Measurements from ENCODE around the gene GAS7.
"Not testable (repeated sequence)": the region's sequence is repeated elsewhere in the genome, so short reads cannot be mapped to it uniquely, and the experiment has no call there.

Gene GAS7

DNA sequence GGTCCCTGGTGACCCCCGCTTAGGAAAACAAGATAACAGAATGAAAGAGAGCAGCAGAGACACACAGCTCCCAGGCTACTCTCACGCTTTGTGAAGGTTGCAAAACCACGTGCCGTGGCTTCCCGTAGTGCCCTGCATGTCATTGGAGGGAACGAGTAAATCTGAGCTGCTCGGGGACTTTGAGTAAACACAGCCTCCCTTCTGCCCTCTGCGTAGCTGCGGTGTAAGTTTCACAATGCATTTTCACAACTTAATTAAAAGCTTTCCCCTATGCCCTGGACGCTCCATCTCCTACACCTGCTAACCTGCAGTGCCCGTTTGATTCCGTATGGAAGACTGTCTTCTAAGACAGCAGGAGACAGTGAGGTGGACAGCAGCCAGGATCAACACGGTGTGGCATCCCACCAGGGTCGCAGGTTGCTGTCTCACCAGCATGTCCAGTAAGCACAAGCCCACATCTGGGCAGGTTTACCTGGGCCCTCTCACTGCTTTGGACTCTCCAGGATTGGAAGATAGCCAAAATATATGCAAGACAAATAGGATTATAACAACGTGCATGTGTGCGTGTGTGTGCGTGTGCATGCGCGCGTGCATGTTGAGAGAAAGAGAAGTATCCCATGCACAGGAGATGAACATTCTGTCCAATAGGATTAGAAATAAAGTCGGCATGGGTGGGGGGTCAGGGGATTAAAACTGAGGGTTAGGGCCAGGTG is 177.0 kb downstream of the GAS7 start:
- no peak for DNase-seq (ENCODE audit: low spot score)

DNA sequence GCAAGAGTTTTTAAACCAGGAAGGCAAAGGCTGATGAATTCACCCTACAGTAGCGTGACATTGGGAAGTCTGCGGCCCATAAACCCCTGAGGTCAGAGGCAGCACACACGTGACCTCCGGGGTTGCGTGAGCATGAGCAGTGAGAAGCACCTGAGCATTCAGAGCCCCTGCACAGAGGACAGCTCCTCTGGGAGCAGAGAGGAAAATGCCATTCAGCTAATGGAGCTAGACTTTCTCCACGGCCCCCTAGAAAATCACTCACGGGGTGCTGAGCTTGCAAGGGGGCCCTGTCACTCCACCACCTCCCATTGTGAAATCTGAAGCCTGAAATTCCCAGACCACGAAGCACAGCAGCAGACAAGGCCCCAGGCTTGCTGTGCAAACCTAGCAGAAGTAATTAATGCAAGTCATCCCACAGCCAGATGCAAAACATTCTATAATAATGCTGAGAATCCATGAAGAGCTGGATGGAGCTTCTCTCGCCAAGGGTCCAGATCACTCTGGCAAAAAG is 178.4 kb downstream of the GAS7 start:
- DNase-seq (ENCODE audit: low spot score) = no peak

DNA sequence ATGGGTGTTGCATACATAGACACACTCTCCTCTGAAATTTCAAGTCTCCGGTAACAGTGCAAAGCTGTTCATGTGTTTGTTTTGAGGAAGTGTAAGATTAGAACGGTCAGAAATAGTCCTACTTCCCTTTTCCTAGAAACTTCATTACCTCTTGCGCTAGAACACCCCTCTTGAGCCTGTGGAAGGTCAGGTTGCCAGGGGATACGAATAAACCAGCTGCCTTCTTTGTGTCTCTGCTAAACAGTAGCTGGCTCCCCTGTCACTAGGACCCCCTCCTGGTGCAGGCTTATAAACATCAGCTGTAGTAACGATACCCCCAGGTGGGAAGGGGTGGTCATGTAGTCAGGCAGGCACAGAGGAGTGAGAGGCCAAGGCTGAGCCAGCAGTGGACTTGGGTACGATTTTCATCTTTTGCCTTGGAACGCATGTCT is 179.9 kb downstream of the GAS7 start:
- DNase-seq (ENCODE audit: low spot score) = no peak

DNA sequence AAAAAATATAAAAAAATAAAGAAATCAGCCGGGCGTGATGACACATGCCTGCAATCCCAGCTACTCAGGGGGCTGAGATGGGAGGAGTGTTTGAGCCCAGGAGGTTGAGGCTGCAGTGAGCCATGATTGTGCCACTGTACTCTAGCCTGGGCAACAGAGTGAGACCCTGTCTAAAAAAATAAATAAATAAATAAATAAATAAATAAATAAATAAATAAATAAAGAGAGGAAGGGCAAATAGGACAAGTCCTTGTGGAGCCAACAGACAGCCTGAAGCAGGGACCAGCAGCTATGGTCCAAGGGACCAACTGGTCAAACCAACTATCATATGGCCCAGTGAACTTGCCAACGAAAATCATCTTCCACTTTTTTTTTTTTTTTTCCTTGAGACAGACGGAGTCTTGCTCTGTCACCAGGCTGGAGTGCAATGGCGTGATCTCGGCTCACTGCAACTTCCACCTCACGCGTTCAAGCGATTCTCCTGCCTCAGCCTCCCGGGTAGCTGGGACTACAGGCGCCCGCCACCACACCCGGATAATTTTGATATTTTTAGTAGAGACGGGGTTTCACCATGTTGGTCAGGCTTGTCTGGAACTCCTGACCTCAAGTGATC is 181.3 kb downstream of the GAS7 start:
- not testable (repeated sequence) for DNase-seq (ENCODE audit: low spot score)

DNA sequence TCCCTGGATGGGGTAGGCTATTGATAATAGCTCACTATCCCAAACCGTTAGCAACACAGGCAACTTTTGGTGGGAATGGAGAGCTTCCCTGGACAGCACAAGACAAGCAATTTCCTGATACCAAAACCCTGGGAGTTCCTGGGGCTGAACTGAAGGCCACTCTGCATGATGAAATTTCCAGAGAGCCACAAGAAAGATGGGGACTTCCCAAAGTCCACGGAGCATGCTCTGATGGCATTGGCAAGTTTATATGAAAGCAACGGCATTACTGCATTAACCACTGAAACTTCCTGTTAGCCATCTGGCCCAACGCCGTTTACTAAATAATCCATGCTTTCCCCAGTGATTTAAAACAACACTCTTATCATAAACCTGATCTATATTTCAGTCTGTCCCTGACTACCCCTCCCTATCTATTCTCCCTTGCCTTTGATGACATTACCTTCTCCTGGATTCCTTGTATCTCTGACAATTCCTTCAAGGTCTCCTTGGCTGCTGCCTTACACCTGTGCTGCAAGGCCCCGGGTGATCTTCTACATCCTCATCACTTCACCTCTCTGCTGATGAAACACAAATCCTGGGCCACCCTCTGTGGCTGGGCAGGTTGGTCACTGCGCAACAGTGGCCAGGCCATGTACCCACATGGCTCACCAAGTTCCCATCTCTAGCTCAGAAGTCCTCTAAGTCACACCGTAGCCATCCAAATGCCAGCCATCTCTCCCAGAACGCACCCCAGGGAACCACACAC is 184.9 kb downstream of the GAS7 start:
- DNase-seq (ENCODE audit: low spot score) = no peak

DNA sequence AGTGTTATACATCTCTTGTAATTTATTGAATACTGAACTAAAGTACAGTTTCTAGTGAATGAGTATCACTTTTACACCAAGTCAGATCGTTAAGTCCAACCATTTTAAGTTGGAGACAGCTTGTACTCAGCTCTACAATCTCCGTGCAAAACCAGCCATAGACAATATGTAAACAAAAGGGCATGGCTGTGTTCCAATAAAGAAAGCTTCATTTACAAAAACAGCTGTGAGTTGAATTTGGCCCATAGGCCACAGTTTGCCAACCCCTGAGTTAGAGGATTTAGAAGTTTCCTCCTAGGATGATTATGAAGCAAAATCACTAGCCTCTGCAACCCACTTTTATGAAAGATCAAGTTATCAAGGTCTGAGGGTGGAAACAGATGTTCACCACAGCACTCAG is 187.7 kb downstream of the GAS7 start:
- no peak for DNase-seq (ENCODE audit: low spot score)

DNA sequence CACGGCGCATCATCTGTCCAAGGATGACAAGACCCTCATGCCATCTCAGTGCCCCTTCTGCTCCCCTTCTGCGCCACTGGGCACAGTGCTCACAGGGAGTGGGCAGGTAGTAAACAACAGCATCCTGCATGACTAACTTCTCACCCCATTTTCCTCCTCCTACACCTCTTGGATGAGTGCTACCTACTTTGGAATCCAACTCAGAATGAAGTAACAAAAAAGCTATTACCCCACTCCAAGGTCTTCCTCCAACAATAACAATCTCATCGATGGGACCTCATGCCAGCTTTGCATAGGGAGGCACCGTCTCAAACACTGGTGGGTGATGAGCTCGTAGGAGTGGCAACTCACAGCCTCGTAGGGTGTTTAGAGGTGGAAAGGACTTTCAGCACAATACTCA is 194.7 kb downstream of the GAS7 start:
- DNase-seq (ENCODE audit: low spot score) = no peak

DNA sequence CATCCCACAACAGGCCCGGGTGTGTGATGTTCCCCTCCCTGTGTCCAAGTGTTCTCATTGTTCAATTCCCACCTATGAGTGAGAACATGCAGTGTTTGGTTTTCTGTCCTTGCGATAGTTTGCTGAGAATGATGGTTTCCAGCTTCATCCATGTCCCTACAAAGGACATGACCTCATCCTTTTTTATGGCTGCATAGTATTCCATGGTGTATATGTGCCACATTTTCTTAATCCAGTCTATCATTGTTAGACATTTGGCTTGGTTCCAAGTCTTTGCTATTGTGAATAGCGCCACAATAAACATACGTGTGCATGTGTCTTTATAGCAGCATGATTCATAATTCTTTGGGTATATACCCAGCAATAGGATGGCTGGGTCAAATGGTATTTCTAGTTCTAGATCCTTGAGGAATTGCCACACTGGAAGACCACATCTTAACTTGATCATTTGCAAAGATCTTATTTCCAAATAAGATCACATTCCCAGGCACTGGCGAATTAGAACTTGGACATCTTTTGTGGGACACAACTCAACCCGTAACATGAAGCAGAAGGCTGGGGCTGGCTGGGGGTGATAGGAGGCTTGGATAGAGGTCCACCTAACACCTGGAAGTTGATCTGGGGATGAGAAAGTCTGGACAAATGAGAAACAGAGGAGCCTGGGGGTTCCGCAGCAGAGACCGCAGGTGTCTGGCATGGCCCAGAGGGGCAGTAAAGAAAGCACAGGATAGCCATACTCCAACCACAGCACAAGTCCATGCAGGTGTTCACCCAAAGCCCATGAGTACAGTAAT is 195.6 kb downstream of the GAS7 start:
- not testable (repeated sequence) for DNase-seq (ENCODE audit: low spot score)

DNA sequence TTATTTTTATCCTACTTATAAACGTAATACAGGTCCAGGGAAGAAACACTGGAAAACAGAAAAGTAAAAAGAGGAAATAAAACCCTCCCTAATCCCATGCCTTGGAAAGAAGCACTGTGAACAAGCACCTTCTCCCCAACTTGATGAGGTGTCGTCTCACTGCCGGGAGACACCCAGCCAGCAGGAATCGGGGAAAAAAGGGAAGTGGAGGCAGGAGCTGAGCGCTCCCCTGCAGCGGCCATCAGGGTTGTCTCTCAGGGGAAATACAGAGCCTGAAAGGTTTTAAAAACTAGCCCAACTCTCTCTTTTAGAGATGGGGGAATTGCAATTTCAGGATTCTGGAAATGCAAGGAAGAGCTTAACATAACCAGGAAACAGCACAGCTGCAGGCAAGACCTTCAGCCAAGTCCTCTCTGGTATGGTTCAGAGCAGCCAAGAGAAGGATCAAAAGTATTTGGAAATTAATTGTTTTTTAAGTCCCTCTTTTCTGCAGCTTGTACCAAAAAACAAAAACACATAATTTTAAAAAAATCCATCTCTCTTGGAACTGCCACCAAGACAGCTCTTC is 197.0 kb downstream of the GAS7 start:
- DNase-seq (ENCODE audit: low spot score) = no peak

DNA sequence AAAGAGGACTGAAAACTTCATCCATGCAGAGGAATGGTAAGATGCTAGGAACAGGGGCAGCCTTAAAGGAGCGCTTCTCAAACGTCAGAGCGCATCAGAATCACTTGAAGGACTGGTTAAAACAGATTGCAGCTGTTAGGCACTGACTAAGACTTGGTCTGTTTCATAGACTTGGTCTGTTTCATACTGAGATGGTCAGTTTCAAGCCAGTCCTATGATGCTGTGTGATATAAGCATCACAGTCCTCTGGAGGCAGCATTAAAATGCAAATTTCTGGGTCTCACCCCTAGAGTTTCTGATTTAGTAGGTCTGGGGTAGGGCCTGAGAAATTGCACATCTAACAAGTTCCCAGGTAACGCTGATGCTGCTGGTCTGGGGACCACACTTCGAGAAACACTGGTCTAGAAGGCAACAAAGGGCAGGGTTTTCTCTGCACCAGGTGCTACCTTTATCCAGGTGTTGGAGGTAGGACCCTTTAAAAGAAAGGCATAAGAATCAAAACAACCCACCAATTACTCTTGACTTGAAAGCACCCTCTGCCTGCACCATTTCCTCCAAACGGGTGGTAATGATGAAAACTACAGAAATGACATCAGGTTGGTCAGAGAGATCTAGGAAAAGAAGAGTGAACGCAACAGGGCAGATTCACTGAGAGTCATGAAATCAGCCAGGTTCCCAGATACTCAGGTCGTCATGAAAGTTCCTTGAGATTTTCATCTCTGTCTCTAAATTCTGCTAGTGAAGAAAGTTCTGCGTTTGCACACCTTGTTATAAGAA is 198.3 kb downstream of the GAS7 start:
- no peak for DNase-seq (ENCODE audit: low spot score)

DNA sequence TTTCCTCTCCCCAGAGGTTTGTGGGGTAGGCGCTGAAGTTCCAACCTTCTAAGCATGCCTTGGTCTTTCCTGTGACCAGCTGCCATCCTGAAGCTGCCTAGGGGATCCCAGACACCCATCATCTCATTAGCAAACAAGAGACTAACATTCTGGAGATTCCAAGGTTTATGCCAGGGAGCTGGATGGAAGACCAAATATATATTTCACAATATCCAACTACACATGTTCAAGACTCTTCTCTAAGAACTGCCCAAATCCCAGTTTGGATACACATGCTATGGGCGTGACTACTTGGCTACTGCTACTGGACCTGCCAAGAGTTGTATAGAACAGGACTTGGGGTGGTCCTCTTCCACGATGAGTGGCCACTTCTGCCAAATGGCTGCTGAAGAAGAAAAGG is 200.3 kb downstream of the GAS7 start:
- no peak for DNase-seq (ENCODE audit: low spot score)

DNA sequence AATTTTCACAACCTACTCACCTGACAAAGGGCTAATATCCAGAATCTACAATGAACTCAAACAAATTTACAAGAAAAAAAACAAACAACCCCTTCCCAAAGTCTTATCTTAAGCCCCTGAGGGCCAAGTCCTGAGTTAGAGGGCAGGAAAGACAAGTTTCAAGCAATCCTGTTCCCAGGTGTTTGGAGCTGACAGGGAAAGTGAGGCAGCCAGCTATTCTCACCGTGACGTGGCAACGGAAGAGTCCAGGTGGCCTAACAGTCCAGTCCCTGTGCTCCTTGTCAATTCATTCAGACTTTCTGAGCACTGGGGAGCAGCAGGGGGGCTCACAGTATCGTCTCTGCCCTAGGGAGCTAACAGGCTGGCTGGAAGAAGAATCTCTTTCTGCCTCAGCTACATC is 203.6 kb downstream of the GAS7 start:
- no peak for DNase-seq (ENCODE audit: low spot score)

DNA sequence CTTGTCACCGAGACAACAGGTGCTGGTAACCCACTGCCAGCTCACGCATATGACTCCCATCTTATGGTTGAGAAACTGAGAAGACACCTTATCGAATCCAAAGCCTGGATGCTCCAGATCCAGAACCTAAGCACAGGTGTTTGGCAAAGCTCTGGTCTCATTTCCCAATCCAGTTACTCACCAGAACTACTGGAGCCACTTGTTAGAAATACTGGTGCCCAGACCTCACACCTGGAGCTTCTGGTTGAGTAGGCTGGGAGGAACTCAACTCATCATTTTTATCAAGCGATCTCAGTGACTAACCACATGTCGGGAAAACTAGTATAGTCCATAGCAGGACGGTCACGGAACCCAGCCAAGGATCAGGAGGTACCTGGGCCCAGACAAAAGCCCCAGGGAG is 206.6 kb downstream of the GAS7 start:
- no peak for DNase-seq (ENCODE audit: low spot score)

DNA sequence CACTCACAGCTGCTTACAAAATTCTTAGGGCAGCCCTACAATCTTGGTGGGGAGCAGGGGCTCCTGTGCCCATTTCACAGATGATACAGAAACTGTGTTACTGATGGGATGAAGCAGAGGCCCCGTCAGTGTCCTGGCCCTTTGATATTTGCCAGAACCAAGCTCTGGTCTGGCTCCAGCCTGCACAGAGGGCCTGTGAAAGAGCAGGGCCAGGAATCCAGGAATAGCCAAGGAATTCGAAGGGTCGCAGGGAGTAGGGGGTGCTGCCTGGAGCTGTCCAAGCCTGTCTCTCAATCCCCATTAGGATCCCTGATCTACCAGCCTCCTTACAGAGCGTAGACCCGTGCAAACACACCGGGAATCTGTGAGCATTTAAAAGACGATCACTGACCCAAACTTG is 207.1 kb downstream of the GAS7 start:
- DNase-seq (ENCODE audit: low spot score) = no peak

DNA sequence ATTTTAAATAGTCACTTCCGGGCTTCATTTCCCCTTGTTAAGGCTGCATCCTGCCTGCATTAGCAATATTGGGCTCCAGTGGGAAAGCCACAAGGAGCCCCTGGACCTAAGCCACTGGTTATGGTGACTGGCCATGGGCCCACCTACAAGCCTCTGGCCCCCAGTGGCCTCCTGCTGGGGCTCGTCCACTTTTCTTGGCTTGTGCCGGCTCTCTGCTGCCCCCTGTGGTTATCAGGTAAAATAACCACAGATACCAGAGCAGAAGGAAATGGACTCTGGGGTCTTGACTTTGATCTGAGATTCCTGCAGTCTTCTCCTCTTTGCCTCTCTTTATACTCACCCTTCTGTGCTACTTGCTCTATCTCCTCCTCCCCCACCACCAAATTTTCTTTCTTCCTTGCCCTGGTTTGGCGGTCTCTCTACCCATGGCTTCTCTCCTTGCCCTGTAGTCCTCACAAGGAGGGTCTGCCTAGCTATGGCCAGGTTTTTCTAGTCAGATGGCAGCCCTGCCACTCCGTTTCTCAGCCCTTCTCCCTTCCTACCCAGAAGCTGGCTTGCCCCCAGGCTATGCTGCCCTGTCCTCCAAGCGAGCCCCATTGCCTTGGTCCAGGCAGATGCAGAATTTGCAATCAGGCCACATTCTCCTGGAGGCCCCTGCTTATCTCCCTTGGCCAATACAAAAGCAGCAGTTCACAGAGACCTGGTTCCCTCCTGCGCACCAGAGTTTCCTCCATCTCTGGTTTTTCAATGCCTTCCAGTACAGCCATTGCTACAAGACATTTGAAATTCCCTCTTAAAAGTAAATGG is 210.4 kb downstream of the GAS7 start:
- peak; percentile 17 for DNase-seq (ENCODE audit: low spot score)

DNA sequence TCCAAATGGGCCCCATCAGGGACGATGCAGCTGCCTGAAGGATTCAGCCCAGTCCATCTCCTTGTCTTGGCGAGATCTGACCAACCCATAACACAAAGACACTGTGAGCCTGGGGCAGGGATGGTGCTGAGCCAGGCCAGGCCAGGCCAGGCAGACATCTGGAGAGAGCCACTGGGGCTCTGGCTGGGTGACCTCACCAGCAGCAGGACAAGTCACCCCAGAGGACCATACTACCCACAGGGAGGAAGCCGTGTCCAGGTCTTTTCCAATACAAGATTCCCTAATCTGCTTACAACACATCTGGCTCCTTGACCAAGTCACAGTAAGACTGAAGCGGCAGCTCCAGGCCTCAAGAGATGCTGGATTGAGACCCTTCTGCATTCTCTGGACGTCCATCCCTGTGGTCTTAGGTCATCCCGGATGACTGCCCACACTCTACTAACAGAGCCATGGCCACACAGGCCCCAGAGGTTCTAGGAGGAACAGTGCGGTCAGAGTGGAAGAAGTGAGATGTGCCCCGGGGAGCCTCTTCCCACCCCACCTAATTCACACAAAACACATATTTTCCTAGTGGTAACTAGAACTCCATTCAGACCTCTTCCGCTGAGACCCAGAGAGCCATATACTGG is 211.5 kb downstream of the GAS7 start:
- DNase-seq (ENCODE audit: low spot score) = no peak

DNA sequence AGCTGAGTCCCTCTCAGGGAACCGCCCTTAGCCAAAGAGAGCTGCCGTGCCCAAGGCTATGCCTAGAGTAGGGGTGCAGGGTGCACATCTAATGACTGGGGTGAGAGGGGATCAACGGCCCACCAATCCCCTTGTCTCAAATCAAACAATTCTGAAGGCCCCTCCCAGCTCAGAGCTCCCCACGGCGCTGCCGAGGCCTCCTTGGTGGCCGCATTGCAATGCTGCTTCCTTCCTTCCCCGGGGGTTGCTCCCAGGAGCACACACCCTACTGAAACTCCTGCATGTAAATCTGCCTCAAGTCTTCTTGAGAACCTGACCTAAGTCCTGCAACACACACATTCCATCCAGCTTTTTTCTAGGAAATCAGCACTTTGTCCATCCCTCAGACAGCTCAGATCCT is 212.8 kb downstream of the GAS7 start:
- DNase-seq (ENCODE audit: low spot score) = no peak

DNA sequence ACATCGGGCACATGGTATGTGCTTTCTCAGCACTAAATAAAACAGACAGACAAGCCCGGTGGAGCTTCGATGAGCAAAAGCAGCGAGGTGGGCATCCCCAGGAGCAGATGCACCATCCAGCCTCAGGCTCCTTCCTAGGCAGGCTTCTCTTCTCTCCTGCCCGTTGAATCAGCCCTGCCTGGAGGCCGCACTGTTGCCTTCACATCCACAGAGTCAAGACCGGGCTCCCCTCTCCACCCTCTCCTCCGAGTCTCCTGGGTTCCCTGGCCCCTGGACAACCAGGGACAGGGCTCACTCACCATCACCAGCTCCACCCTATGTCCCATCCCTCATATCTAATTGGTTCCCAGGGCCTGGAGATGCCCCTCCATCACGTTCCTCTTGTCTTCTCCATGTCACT is 213.6 kb downstream of the GAS7 start:
- no peak for DNase-seq (ENCODE audit: low spot score)

DNA sequence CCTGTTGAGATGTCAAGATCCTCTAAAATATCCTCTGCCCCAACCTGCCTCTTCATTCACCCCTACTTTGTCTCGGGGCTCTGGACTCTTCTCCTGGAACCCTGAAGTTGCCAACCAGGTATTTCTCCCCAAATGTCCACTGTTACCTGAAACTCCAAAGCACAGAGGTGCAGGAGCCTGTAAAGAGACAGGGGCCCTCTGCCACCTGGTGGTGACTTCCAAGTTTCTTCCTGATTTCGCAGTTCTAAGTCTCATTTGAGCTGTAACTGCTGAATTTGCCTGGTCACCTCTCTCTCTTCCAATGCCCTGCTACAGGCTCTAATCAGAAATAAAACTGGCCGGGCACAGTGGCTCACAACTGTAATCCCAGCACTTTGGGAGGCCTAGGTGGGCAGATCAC is 216.2 kb downstream of the GAS7 start:
- DNase-seq (ENCODE audit: low spot score) = no peak

Measured in activated CD4-positive, alpha-beta T cell treated with anti-CD3 and anti-CD28 coated beads, Interleukin-2, Interleukin-4, amounts not matched to agents 100 ng/mL and 50 ng/mL, durations not matched to agents 16 hours and 8 hours (primary cell).